Osteocyte (in vitro differentiated cells): ENCODE data around the gene RBM15B. TPM values are rescaled to one million over a fixed set of nuclear protein-coding genes. Genes with fewer than 3 reads are reported as not detected.

Source experiments
- DNase-seq: peaks from one replicate; pipeline ENCODE4 v3.0.0; 2021; ENCODE audit warnings: mixed read lengths; ENCODE audit not compliant: unreplicated experiment; ENCODE audit errors: extremely low spot score
- H3K27ac Mint-ChIP-seq: one replicate; pipeline ENCODE4 v1.8.0; 2021; ENCODE audit warnings: mild to moderate bottlenecking, mixed read lengths; ENCODE audit not compliant: unreplicated experiment
- H3K27me3 Mint-ChIP-seq: one replicate; pipeline ENCODE4 v1.8.0; 2021; ENCODE audit warnings: mixed read lengths; ENCODE audit not compliant: unreplicated experiment
- H3K36me3 Mint-ChIP-seq: one replicate; pipeline ENCODE4 v1.8.0; 2021; ENCODE audit warnings: mixed read lengths; ENCODE audit not compliant: unreplicated experiment
- H3K4me1 Mint-ChIP-seq: one replicate; pipeline ENCODE4 v1.8.0; 2021; ENCODE audit warnings: mixed read lengths; ENCODE audit not compliant: unreplicated experiment
- H3K4me3 Mint-ChIP-seq: one replicate; pipeline ENCODE4 v1.8.0; 2021; ENCODE audit warnings: mild to moderate bottlenecking, moderate library complexity, mixed read lengths; ENCODE audit not compliant: unreplicated experiment
- H3K9me3 Mint-ChIP-seq: one replicate; pipeline ENCODE4 v1.8.0; 2021; ENCODE audit warnings: mixed read lengths; ENCODE audit not compliant: unreplicated experiment
- CTCF ChIP-seq: fragments of 200-600 bp; sonication (generic); IDR thresholded peaks from 2 replicates; pipeline ENCODE4 v1.5.0; 2021; ENCODE audit warnings: antibody characterized with exemption, mild to moderate bottlenecking, moderate library complexity
- total RNA-seq: library from RNA; stranded (reverse); gene quantifications from 2 replicates; pipeline ENCODE4 v1.2.1, GENCODE V29; 2021

Gene RBM15B
- total RNA-seq, 1 donor from 2014 or later = 50.3 TPM

DNA sequence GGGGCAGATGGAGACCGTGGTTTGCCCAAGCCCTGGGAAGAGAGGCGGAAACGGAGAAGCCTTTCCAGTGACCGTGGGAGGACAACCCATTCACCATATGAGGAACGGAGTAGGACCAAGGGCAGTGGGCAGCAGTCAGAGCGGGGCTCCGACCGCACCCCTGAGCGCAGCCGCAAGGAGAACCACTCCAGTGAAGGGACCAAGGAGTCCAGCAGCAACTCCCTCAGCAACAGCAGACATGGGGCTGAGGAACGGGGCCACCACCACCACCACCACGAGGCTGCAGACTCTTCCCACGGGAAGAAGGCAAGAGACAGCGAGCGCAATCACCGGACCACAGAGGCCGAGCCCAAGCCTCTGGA, 2.0 kb downstream of the RBM15B start:
- Mint-ChIP-seq H3K27ac (no peak overlapping the region), H3K4me1 (peaks cover 40% of the 10 kb centered on the region), H3K36me3 (peaks cover 34% of the 10 kb centered on the region), H3K27me3 (no peaks in the 10 kb centered on the region), H3K4me3 (peak overlapping the region; percentile 42), H3K9me3 (no peaks in the 10 kb centered on the region)
- DNase-seq = no peak
- no peak for TF ChIP-seq CTCF

GRCh38 chr3:51393564-51393963, 2.5 kb downstream of the RBM15B start:
- H3K27ac Mint-ChIP-seq = no peak overlapping the region
- no peaks in the 10 kb centered on the region for H3K27me3 Mint-ChIP-seq
- no peak for TF ChIP-seq CTCF
- no peaks in the 10 kb centered on the region for H3K9me3 Mint-ChIP-seq
- H3K4me1 Mint-ChIP-seq = peaks cover 40% of the 10 kb centered on the region
- peaks cover 33% of the 10 kb centered on the region for H3K36me3 Mint-ChIP-seq
- DNase-seq = no peak
- no peak overlapping the region for H3K4me3 Mint-ChIP-seq

DNA sequence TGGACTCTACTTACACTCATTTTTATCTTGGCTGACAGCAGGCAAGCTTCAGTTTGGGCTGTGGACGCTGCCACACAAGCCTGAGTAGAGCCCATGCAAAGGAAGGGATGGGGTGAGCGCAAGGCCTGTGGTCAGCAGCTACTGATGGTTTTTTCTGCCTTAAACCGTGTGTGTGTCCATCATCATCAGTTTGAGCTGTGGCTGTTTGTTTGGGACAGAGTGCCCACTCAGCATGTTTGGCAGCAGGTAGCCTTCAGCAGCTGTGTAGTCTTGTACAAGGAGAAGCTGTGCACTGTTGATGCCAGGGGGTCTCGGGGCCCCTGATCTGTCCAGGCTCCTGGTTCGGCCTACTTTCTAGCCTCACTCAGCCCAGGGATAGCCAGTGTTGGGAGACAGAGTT, 3.5 kb downstream of the RBM15B start:
- Mint-ChIP-seq H3K4me3 (no peak overlapping the region), H3K27me3 (no peaks in the 10 kb centered on the region), H3K9me3 (no peaks in the 10 kb centered on the region), H3K27ac (no peak overlapping the region), H3K4me1 (peaks cover 34% of the 10 kb centered on the region), H3K36me3 (peaks cover 27% of the 10 kb centered on the region)
- no peak for TF ChIP-seq CTCF
- DNase-seq = no peak

DNA sequence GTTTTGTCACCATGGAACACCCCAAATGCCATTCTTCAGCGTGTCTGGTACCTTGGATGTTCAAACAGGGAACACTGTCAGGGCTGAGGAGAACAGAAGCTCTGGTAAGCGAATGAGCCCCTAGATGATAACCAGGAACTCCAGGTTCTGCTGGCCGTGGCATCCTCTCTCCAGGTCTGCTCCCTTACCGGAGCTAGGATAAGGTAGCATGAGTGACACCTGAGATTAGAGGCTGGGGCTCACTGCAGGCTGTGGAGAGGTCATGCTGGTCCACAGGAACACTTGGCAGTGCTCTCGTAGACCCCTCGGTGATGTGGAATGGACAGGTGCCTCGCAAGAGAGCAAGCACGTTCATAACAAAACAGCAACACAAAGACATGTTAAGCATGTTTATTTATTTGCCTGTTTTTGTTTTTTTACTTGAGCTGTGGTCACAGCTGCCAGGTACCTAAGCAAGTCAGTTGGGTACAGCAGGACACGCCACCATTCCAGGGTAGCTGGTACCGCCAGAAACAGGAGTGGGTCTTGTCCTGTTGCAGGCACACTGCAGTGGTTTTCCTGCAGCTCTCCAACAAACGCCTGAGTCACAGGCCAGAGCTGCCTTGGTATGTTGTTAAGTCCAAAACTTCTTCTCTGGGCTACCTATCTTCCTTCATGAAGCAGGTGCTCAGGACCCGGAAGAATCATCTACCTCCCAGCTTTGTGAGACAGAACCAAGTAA, 4.6 kb downstream of the RBM15B start:
- peaks cover 31% of the 10 kb centered on the region for H3K4me1 Mint-ChIP-seq
- no peak overlapping the region for H3K4me3 Mint-ChIP-seq
- no peak overlapping the region for H3K27ac Mint-ChIP-seq
- DNase-seq = no peak
- H3K36me3 Mint-ChIP-seq = peaks cover 27% of the 10 kb centered on the region
- TF ChIP-seq CTCF = no peak
- no peaks in the 10 kb centered on the region for H3K9me3 Mint-ChIP-seq
- no peaks in the 10 kb centered on the region for H3K27me3 Mint-ChIP-seq

DNA sequence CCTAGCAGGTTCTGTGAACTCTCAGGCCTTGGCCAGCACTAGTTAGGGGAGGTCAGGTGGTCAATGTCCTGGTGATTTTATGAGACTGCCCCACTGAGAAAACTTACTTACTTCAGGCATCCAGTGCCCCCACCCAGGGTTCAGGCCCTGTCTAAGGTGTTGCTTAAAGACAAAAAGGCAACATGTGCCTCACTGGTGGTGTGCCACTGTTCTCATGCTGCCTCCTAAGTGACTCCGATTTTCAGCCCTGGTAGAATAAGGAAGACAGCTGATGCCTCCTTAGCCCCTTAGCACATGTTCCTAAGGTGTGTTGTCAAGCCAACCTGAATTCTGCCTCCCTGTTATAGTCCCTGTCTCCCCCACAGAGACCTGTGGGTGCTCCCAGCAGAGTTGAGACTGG, 5.3 kb downstream of the RBM15B start:
- H3K9me3 Mint-ChIP-seq = no peaks in the 10 kb centered on the region
- peaks cover 29% of the 10 kb centered on the region for H3K4me1 Mint-ChIP-seq
- H3K4me3 Mint-ChIP-seq = no peak overlapping the region
- peak overlapping the region; percentile 55 for H3K27ac Mint-ChIP-seq
- no peak for DNase-seq
- peaks cover 32% of the 10 kb centered on the region for H3K36me3 Mint-ChIP-seq
- no peak for TF ChIP-seq CTCF
- no peaks in the 10 kb centered on the region for H3K27me3 Mint-ChIP-seq
